Measurements from ENCODE around the gene BICRA.
"Not testable (repeated sequence)": the region's sequence is repeated elsewhere in the genome, so short reads cannot be mapped to it uniquely, and the experiment has no call there.

Gene BICRA

GRCh38 chr19:47694466-47695273 lies 85.7 kb downstream of the BICRA start:
- no peak for DNase-seq

- no peak for DNase-seq
Measured at GRCh38 chr19:47695533-47696262, 86.8 kb downstream of the BICRA start.

DNA sequence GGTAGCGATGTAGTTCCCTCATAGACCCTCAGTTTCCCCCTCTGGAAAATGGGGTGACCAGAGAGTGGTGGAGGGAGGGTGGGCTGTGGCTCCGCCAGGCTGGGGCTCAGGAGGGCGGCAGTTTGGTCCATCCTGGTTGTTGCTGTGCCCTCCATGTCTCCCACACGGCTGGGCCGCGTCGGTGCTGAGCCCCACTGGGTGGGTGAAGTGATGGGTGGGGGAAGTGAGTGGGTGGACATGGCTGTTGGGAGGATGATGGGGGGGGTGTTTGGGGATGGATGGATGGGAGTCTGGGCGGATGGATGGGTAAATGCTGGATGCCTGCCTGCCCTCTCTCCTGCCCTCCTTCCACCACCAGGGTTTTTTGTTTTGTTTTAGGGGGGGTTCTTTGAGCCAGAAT lies 87.7 kb downstream of the BICRA start:
- no peak for DNase-seq

- peak; percentile 74 for DNase-seq
Measured at GRCh38 chr19:47697863-47698609, 89.1 kb downstream of the BICRA start.

GRCh38 chr19:47698631-47699359 lies 89.9 kb downstream of the BICRA start:
- no peak for DNase-seq

DNA sequence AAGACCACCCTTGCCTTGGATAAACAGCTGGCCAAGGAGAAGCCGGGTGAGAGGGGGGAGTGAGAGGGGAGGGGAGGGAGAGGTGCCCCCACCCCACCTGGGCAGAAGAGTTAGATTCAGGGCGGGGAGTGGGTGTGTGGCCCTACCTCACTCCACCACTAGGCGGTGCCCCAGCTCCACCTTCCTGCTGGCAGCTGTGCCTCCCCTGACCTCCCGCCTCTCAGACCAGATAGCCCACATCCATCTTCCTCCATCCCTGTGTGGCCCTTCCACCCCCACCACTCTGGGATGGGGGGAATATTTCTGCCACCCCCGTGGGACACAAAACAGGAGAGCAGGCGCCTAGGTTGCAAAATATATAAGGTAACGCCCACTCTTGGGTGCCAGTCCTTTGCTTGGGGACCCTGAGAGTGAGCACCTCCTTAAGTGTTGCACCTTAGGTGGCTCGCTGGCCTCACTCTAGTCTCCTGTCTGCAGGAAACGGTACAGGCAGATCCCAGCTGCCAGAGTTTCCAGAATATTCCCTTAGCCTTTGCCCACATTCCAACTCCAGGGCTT lies 90.5 kb downstream of the BICRA start:
- DNase-seq, result peak; percentile 86

- DNase-seq, result no peak
Measured at GRCh38 chr19:47700934-47701716, 92.2 kb downstream of the BICRA start.

- DNase-seq, result no peak
Measured at GRCh38 chr19:47701717-47702552, 93.0 kb downstream of the BICRA start.

DNA sequence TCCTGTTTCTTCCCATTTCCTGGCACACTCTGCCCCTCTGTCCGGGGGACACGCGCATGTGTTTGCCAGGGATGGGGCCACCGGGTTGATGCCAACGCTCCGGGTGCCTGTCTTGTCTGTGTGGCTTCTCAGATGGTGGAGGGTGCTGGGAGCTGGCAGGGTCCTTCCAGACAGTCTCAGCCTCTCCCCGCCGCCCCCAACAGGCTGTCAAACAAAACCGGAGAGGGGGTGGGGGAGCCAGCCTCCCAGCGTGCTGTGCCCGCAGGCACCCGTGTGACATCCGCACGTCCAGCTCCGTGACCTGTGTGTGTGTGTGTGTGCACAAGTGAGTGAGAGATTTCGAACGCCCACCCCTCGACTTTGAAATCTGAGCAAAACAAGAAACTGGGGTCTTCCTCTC lies 93.7 kb downstream of the BICRA start:
- DNase-seq, result no peak

DNA sequence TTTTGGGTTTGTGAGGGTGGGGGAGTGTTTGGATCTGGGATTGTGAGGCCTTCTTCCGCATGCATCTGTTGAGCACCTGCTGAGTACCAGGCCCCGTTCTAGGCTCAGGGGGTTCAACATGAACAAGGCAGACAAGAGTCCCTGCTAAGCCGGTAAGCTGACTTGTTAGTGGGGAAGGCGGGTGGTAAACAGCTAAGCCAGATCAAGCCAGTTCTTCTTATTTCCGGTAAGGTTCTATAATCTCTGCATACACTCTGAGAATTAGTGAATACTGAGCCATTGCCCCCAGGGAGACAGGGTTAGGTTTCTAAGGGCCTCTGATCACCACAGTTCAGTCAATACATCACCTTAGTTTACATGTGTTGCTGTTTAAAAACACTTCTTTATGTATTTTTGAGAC lies 94.4 kb downstream of the BICRA start:
- no peak for DNase-seq

DNA sequence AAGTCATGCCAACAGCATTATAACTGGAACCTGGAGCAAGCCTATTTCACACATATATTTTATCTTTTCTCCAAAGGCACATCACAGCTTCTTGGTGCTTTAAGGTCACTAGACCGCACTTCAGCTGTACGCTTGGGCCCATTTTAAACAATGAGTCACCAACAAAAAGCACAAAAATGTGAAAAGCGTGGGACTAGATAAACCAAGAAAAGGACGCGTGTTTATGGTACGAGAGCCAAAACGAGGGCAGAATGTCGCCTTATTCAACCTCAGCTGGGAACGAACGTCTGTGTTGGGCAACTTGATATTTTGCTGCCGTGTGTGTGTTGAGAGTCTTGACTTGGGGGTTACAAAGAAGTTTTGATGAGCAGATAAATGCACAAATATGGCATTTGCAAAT lies 95.1 kb downstream of the BICRA start:
- DNase-seq, result no peak

GRCh38 chr19:47704656-47705055 lies 95.7 kb downstream of the BICRA start:
- no peak for DNase-seq

GRCh38 chr19:47707135-47707925 lies 98.4 kb downstream of the BICRA start:
- no peak for DNase-seq

DNA sequence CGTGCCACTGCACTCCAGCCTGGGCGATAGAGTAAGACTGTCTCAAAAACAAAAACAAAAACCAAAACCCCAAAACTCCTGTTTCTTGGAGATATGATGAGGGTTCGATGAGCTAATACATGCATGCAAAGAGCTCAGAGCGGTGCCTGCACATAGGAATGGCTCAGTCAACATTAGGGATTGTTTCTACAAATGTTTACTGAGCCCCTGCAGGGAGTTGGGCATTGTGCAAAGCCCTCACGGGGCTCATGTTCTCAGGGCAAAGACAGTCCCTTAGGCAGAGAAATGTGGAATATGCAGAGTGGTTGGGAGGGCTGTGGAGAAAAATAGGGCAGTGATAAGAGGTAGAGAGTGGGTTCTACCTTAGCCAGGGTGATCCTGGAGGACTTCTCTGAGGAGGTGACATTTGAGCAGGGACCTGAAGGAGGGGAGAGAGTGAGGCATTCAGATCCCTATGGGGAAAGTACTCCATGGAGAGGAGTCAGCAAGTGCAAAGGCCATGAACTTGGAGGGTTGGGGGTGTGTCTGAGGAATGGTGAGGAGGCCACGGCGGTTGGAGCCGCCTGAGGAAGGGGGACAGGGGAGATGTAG lies 102.8 kb downstream of the BICRA start:
- no peak for DNase-seq

GRCh38 chr19:47713046-47714021 lies 104.4 kb downstream of the BICRA start, which contains the start of gene EHD2:
TSS of gene EHD2 (plus strand) at chr19:47713422. CDS start at chr19:47716613, 3,191 bp downstream.
- DNase-seq, result no peak

GRCh38 chr19:47714339-47714738 lies 105.4 kb downstream of the BICRA start:
- DNase-seq, result no peak

GRCh38 chr19:47714855-47715254 lies 105.9 kb downstream of the BICRA start:
- not testable (repeated sequence) for DNase-seq
